Stomach (tissue), 9 donors: Measurements from ENCODE around the gene IGLL1. TPM values are rescaled to one million over a fixed set of nuclear protein-coding genes. Genes with fewer than 3 reads are reported as not detected.

Experiments used
- DNase-seq, 2 donors: peaks; one replicate each; pipeline versions ENCODE4 v3.0.0 to v3.0.0-alpha.2; 2013 to 2019
- H3K27ac ChIP-seq, 5 donors: fragments of 200-600 bp in 4 of 5; sonication (generic) in 4 of 5; one replicate each; pipeline ENCODE4 v1.5.1; 2013 to 2019; ENCODE audit warnings: mild to moderate bottlenecking in 1 of 5, moderate library complexity in 1 of 5
- H3K27me3 ChIP-seq, 3 donors: fragments of 200-600 bp; sonication (generic); one replicate each; pipeline ENCODE4 v1.5.1; 2017 to 2019; ENCODE audit warnings: mixed run types in 1 of 3
- H3K36me3 ChIP-seq, 4 donors: fragments of 200-600 bp; sonication (generic); 1 replicate in 3 of 4; 2 replicates in 1 of 4; pipeline ENCODE4 v1.5.1; 2016 to 2019
- H3K4me1 ChIP-seq, 4 donors: fragments of 200-600 bp; sonication (generic); one replicate each; pipeline ENCODE4 v1.5.1; 2016 to 2019
- H3K4me3 ChIP-seq, 4 donors: fragments of 200-600 bp; sonication (generic) in 3 of 4; one replicate each; pipeline ENCODE4 v1.5.1; 2016 to 2019; ENCODE audit warnings: mild to moderate bottlenecking in 1 of 4
- H3K9me3 ChIP-seq, 4 donors: fragments of 200-600 bp; sonication (generic); one replicate each; pipeline ENCODE4 v1.5.1; 2016 to 2019
- EP300 ChIP-seq: sonication (generic); formaldehyde crosslinking; IDR thresholded peaks from one replicate; pipeline ENCODE4 v1.6.1; 2017; ENCODE audit warnings: antibody characterized with exemption
- POLR2A ChIP-seq, 4 donors: fragments of 450-650 bp; IDR thresholded peaks; one replicate each; pipeline ENCODE4 v1.6.1; 2016; ENCODE audit warnings: antibody characterized with exemption in 4 of 4, control low read depth in 2 of 4, mild to moderate bottlenecking in 1 of 4, moderate library complexity in 1 of 4
- POLR2AphosphoS5 ChIP-seq, 3 donors: sonication (generic); formaldehyde crosslinking; IDR thresholded peaks; one replicate each; pipeline ENCODE4 v1.6.1; 2016; ENCODE audit warnings: antibody characterized with exemption in 3 of 3
- WGBS, 5 donors: extraction: QIAGEN DNeasy Blood & Tissue Kit in 3 of 5; methylation state at CpG; one replicate each; pipeline versions ENCODE4 v1.1.5 to v1.1.7; 2013 to 2018; 5-methylcytosine and 5-hydroxymethylcytosine counted together
- intact Hi-C: fragments of 100-400 bp; cut with DNase I; formaldehyde crosslinking; loops from one replicate; pipeline ENCODE4 v1.15.1; 2023; ENCODE audit warnings: low total_unique reads
- polyA plus RNA-seq, 3 donors: library from polyadenylated mRNA; stranded (reverse); fragments of 200-250 nt; gene quantifications; one replicate each; pipeline ENCODE4 v1.2.3, GENCODE V29; 2013
- total RNA-seq, 5 donors: library from RNA; depleted of rRNA; stranded (reverse); fragments of >200 nt; gene quantifications; one replicate each; pipeline versions ENCODE4 v1.1.0 to v1.2.3, GENCODE V29; 2014 to 2016
- TF ChIP-seq, protein P1 (sequence below), 7 experiments: fragments of 450-650 bp in 4 of 7; fragments of 200-600 bp in 3 of 7; sonication (generic) in 3 of 7; IDR thresholded peaks; one replicate each; pipeline ENCODE4 v1.5.1; 2016 to 2019; ENCODE audit warnings: antibody characterized with exemption in 7 of 7, control low read depth in 2 of 7, mild to moderate bottlenecking in 1 of 7
- donor health status: healthy with polysubstance abuse.
- donor health status: Bipolar disorder and iron deficiency.
- donor health status: healthy.

IGLL1 gene
- total and polyA plus RNA-seq, 8 donors: 0.55 TPM; not detected in 7

GRCh38 chr22:23609983-23610781 lies 30.1 kb upstream of the IGLL1 start:
- no peak for TF ChIP-seq POLR2A (IDR thresholded peaks at IDR 0.05)
- no peak for TF ChIP-seq EP300
- no peak for TF ChIP-seq POLR2AphosphoS5 (IDR thresholded peaks at IDR 0.05)
- TF ChIP-seq, protein P1, sequence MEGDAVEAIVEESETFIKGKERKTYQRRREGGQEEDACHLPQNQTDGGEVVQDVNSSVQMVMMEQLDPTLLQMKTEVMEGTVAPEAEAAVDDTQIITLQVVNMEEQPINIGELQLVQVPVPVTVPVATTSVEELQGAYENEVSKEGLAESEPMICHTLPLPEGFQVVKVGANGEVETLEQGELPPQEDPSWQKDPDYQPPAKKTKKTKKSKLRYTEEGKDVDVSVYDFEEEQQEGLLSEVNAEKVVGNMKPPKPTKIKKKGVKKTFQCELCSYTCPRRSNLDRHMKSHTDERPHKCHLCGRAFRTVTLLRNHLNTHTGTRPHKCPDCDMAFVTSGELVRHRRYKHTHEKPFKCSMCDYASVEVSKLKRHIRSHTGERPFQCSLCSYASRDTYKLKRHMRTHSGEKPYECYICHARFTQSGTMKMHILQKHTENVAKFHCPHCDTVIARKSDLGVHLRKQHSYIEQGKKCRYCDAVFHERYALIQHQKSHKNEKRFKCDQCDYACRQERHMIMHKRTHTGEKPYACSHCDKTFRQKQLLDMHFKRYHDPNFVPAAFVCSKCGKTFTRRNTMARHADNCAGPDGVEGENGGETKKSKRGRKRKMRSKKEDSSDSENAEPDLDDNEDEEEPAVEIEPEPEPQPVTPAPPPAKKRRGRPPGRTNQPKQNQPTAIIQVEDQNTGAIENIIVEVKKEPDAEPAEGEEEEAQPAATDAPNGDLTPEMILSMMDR (IDR thresholded peaks at IDR 0.05): no peak
- H3K36me3 ChIP-seq: peaks cover 0 to 24% (median 0%) of the 10 kb centered on the region in 4 donors
- no peaks in the 10 kb centered on the region for H3K27me3 ChIP-seq
- H3K4me3 ChIP-seq: no peak overlapping the region
- no peak for DNase-seq
- no peak overlapping the region for H3K27ac ChIP-seq
- H3K4me1 ChIP-seq: no peaks in the 10 kb centered on the region
- WGBS, 5 donors: 77 to 88% (median 84%) methylated on average over 12 of the region's 12 CpGs
- intact Hi-C loops: no loop called here
- no peaks in the 10 kb centered on the region for H3K9me3 ChIP-seq

DNA sequence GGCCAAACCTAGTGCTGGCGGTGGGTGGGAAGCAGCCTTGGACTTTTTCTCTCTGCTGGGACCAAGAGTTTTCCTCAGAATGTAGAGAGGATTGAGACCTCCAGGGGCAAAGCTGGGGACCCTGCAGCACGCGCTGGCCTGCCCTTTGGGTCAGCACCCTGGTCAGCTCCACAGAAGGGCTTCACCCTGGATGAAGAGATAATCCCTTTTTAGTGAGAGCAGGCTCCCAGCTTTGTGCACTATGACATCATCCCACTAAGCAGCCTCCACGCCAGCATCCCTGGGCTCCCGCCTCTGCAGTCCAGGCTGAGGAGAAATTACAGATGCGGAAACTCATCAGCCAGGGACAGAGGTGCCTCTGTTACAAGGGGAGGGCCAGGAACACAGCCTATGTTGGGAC lies 28.5 kb upstream of the IGLL1 start:
- Histone ChIP-seq H3K9me3 (no peaks in the 10 kb centered on the region), H3K36me3 (peaks cover 0 to 17% (median 0%) of the 10 kb centered on the region in 4 donors), H3K27ac (no peak overlapping the region), H3K4me1 (no peaks in the 10 kb centered on the region), H3K27me3 (no peaks in the 10 kb centered on the region), H3K4me3 (no peak overlapping the region)
- intact Hi-C loops: no loop called here
- TF ChIP-seq, protein P1 (IDR thresholded peaks at IDR 0.05): no peak
- no peak for TF ChIP-seq POLR2A (IDR thresholded peaks at IDR 0.05)
- no peak for TF ChIP-seq POLR2AphosphoS5 (IDR thresholded peaks at IDR 0.05)
- TF ChIP-seq EP300: no peak
- DNase-seq: peak in 1 of 2 donors; percentile 50
- 46 to 78% (median 67%) methylated on average over 4 to 6 of the region's 6 CpGs for WGBS, 5 donors

DNA sequence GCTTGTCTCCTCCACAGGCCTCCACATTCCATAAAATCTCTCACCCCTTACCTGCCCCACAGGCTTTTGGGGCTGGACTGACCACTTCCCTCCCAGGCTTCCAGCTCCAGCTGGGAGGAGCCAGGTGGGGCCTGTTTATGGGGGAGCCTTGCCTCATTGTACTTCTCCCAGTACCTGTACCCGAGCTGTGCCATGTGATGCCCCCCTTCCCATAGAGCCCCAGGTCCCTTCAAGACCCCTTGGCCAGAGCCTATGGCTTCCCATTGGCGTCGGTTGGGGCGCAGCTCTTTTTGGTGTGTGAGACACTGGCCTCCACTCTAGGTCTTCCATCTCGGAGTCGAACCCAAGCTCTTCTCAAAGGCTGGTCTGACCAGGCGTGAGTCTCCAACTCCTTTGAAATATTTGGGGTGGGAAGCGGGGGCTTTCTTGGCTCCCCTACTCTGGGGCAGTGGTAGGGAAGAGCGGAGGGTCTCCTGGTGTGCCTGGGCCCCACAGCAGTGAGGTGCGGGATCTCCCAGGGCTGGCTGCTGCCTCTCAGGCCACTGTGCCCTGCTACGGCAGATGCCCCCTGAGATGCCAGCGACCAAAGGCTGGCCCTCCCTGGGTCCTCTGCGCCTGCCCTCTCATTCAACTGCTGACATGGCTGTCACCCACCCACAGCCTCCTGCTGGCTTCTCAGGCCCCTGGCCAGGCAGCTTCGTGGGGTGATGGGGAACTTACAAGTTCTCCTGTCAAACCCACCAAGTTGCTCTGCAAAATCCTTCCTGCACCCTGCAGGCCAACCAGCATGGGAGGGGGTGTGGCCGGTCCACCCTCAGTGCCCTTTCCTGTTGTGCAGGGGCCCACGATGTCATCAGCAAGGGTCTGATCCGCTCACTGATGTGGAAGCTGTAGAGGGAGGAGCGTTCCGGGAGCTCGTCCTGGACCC lies 26.4 kb upstream of the IGLL1 start:
- no peak for DNase-seq
- intact Hi-C loops: no loop called here
- Histone ChIP-seq H3K4me3 (no peak overlapping the region), H3K36me3 (no peaks in the 10 kb centered on the region), H3K27me3 (no peaks in the 10 kb centered on the region), H3K9me3 (no peaks in the 10 kb centered on the region), H3K27ac (no peak overlapping the region), H3K4me1 (no peaks in the 10 kb centered on the region)
- no peak for TF ChIP-seq POLR2A (IDR thresholded peaks at IDR 0.05)
- TF ChIP-seq, protein P1 (IDR thresholded peaks at IDR 0.05): no peak
- TF ChIP-seq POLR2AphosphoS5 (IDR thresholded peaks at IDR 0.05): no peak
- no peak for TF ChIP-seq EP300
- 83 to 91% (median 86%) methylated on average over 13 to 20 of the region's 20 CpGs for WGBS, 5 donors

DNA sequence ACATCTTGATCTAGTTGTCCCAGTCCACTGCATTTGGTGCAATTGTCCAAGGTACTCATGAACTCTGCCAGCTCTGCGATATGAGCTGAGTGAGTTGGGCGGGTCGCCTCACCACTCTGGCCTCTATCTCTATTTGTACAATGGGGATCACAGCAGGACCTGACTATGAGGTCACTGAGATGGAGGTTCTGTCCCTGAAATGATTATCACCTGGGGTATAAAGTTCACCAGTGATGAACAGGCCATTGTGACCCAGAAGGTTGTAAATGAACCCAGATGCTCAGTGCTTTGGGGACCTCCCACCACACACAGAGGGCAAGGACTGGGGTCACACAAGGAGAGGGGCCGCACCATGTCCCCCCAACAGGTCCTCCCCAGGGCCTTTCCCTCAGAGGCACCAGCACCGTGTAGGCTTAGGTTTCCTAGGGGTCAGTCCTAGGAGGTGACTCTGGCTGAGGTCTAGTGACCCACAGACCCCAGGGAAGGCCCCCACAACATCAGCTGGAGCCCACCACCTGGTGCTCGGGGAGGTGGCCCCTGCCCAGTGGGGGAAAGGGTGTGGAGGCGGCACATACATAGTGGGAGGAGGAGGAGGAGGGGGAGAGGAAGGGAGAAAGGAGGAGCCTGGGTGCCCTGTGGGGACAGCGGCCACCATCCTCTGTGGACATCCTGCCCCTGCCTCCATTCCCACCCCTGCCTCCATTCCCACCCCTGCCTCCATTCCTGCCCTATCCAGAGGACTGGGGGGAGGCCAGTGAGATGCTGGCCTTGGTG lies 25.0 kb upstream of the IGLL1 start:
- no peak overlapping the region for H3K27ac ChIP-seq
- no peak overlapping the region for H3K4me3 ChIP-seq
- no peaks in the 10 kb centered on the region for H3K27me3 ChIP-seq
- no peaks in the 10 kb centered on the region for H3K36me3 ChIP-seq
- no peak for TF ChIP-seq POLR2AphosphoS5 (IDR thresholded peaks at IDR 0.05)
- TF ChIP-seq, protein P1 (IDR thresholded peaks at IDR 0.05): no peak
- TF ChIP-seq EP300: no peak
- TF ChIP-seq POLR2A (IDR thresholded peaks at IDR 0.05): no peak
- H3K4me1 ChIP-seq: no peaks in the 10 kb centered on the region
- no peaks in the 10 kb centered on the region for H3K9me3 ChIP-seq
- WGBS, 5 donors: 54 to 78% (median 65%) methylated on average over 4 to 8 of the region's 8 CpGs
- intact Hi-C loops: no loop called here
- no peak for DNase-seq
